GM10266 (cell line): ENCODE data around the gene ENPP1.

ENCODE experiments used
- DNase-seq: peaks from one replicate; pipeline ENCODE4 v3.0.0; 2012; ENCODE audit errors: extremely low spot score
- TF ChIP-seq, protein P1 (sequence below): IDR thresholded peaks from 2 replicates; pipeline ENCODE4 v1.5.1; 2012; ENCODE audit warnings: mild to moderate bottlenecking, low read depth; ENCODE audit not compliant: control insufficient read depth, insufficient read depth; ENCODE audit errors: missing control alignments

Gene ENPP1

DNA sequence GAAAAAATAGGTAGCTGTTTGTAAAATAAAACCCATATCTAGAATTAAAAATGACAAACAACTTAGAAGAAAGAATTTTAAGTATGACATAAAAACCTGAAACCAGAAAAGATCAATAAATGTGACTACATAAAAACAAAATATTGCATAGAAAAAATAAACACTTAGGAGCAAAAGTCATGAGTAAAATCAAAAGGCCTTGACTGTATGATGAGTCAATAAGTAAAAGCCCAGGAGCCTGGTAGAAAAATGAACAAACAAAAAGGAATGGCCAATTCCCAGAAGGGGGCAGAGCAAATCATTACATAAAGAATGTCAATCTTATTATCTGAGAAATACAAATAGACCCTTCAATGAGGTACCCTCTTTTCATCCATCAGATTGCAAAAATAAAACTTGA lies 20.7 kb upstream of the ENPP1 start:
- no peak for DNase-seq
- TF ChIP-seq, protein P1, sequence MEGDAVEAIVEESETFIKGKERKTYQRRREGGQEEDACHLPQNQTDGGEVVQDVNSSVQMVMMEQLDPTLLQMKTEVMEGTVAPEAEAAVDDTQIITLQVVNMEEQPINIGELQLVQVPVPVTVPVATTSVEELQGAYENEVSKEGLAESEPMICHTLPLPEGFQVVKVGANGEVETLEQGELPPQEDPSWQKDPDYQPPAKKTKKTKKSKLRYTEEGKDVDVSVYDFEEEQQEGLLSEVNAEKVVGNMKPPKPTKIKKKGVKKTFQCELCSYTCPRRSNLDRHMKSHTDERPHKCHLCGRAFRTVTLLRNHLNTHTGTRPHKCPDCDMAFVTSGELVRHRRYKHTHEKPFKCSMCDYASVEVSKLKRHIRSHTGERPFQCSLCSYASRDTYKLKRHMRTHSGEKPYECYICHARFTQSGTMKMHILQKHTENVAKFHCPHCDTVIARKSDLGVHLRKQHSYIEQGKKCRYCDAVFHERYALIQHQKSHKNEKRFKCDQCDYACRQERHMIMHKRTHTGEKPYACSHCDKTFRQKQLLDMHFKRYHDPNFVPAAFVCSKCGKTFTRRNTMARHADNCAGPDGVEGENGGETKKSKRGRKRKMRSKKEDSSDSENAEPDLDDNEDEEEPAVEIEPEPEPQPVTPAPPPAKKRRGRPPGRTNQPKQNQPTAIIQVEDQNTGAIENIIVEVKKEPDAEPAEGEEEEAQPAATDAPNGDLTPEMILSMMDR: no peak

DNA sequence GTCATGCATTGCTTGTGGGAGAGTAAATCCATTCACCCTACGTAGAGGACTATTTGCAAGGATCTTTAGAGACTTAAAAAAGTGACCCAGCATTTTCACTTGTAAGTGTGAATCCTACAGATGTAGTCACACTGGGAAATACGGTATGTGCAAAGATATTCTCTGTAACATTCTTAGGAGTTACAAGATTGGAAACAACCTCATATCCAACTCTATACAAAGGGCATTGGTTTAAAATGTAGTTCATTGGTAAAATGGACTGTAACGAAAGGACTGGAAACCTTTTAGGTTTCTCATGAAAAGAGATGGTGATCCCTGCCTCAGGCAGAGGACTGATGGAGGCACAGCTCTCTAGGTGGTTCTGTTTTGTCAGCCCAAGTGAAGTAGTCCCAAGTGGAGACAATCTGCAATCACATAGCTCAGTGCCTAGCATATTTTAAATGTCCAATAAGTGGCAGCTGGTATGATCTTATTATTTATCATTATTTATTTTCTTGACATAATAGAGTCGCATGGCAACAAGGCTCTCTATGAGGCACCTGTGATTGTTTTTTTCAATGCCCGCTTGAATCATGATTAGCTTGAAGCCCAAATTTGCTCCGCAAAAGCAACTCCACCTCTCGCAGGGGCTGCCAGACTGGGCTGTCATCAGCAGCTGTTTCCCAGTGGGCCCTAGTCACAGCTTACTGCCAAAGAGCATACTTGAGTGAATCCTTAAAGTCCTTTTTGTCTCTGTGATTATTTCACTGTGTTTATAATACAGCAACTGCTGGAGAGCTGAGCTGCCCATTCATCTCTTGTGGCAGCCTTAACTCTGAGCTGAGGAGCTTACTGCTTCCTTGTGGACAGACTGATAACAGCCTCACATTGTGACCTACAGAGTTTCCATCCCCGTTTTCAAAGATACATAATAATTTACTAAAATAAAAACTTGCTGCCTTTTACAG lies 19.8 kb upstream of the ENPP1 start:
- DNase-seq: no peak

DNA sequence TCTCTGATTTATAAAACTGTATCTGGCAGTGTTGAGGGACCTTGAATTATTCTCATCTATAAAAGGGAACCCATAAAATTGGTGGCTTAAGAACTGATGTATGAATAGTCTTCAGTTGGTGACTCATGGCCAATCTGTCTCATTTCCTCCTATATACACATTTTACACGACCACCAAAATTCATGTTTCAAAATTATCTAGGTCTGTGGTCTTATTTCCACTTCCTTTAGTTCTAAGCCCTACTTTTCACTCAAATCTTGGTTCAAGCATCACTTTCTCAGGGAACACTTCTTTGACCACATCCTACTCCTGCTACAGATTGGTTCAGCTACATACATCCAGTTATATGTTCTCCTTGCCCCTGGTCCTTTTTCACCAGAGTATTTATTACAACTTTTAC lies 18.6 kb upstream of the ENPP1 start:
- TF ChIP-seq, protein P1: no peak
- DNase-seq: no peak

More for the DNA sequence above, 19.8 kb upstream of the ENPP1 start:
- TF ChIP-seq, protein P1: no peak

DNA sequence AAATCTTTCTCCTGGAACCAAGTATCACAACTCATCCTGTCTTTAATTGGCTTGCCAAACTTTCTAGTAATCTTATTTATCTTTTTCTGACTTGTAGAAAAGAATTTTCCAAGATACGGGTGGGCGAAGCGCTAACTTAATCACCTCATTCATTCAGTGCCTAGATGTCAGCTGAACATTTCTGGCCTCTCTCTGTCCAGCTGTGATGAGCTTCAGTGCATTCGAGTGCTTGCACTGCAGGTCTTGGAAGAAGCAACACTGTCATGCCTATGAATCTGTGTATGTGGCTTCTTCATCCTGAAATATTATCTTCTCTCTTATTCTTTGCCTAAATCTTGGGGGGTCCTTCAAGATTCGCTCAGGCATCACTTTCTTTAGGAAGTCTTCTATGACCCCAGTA lies 16.3 kb upstream of the ENPP1 start:
- no peak for DNase-seq
- TF ChIP-seq, protein P1: no peak

DNA sequence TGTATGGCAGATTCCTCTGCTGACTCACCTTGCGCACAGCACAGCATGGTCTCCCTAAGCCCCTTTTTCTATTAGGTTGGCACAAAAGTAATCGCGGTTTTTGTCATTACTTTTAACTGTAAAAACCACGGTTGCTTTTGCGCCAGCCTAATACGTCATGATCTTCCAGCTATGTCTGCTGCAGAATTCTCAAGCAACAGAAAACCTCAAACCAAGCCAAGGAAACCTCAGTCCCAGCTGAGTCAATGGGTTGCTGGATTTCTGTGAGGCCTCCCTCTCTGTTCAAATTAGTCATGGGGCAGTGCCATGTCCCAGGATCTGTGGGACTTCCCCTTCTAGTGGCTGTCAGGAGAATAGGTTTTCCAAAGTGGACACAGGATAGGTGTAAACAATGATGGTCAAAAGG lies 15.7 kb upstream of the ENPP1 start:
- no peak for DNase-seq
- TF ChIP-seq, protein P1: no peak

GRCh38 chr6:131795366-131795765 lies 12.5 kb upstream of the ENPP1 start:
- DNase-seq: no peak
- TF ChIP-seq, protein P1: no peak

- no peak for DNase-seq
- TF ChIP-seq, protein P1: no peak
These were observed 5.5 kb upstream of the ENPP1 start for GRCh38 chr6:131802347-131802746.
